Cardiac fibroblast (primary cell): ENCODE measurements around the gene PRKAR2A.

ENCODE experiments used
- DNase-seq, 2 donors: peaks; one replicate each; pipeline versions ENCODE4 v3.0.0 to v3.0.0-alpha.2; 2010; ENCODE audit warnings: low read depth in 2 of 2
- H3K4me3 ChIP-seq, 2 donors: replicated peaks in 1 of 2; 1 replicate in 1 of 2; 2 replicates in 1 of 2; pipeline ENCODE4 v1.5.1; 2011; ENCODE audit warnings: low read depth in 2 of 2, low read length in 2 of 2, mild to moderate bottlenecking in 2 of 2, moderate library complexity in 1 of 2
- CTCF ChIP-seq: IDR thresholded peaks from one replicate; pipeline ENCODE4 v1.5.1; 2011; ENCODE audit warnings: low read depth, mild to moderate bottlenecking, low read length, inconsistent platforms

The PRKAR2A gene

GRCh38 chr3:48881006-48881405 is 33.3 kb upstream of the PRKAR2A start:
- H3K4me3 ChIP-seq = no peak overlapping the region
- DNase-seq = no peak
- TF ChIP-seq CTCF = no peak

DNA sequence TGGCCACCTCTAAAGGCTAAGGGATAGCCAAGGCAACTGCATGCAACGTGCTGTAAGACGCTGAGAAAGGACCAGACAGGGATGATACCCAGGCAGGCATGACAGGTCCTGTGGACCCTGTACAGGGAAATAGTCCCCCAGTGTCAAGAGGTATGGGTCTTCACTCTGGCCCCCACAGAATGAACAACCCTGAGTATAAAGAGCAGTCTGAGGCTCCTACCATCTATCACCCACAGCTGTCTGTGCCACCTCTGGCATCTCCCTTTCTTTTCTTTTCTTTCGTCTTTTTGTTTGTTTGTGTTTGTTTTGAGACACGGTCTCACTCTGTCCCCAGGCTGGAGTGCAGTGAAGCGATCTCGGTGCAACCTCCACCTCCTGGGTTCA is 32.3 kb upstream of the PRKAR2A start:
- H3K4me3 ChIP-seq = no peak overlapping the region
- no peak for DNase-seq
- no peak for TF ChIP-seq CTCF

DNA sequence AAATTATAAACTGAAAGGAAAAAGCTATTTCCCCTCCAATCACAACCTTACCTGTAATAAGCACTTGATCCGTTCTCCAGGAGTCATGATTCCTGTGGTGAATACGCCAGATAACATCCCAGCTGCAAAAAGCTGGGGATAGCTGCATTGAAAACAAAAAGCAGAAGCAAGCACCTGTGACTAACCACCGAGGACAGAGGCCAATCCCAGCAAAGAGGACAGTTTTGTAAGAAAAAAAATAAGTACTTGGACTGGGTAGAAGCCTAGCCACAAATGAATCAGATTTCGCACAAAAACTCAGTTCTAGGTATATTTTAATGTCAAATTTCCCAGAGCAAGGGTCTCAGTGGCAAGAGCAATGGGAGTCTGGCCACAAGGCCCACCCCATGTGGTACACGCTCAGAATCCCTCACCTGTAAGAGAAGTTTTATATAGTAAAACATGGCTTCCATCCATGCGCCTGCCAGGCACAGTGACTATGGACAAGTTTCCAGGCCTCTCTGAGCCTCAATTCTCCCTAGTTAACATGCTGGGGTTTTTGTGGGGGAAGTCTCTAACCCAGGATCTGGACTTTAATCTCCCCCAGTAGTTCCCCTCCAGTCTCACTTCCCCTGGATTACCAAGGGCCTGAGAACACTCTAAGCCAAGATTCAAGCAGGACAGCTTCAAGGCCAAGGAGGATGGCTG is 31.8 kb upstream of the PRKAR2A start:
- no peak overlapping the region for H3K4me3 ChIP-seq
- no peak for TF ChIP-seq CTCF
- DNase-seq = no peak

- TF ChIP-seq CTCF = no peak
- no peak overlapping the region for H3K4me3 ChIP-seq
- peak in 1 of 2 donors; percentile 34 for DNase-seq
Measured at GRCh38 chr3:48877671-48878070, 30.0 kb upstream of the PRKAR2A start.

- peak in 1 of 2 donors; percentile 21 for DNase-seq
- H3K4me3 ChIP-seq = no peak overlapping the region
- TF ChIP-seq CTCF = no peak
Measured at GRCh38 chr3:48863122-48863521, 15.4 kb upstream of the PRKAR2A start.

GRCh38 chr3:48859206-48859605 is 11.5 kb upstream of the PRKAR2A start:
- H3K4me3 ChIP-seq = no peak overlapping the region
- DNase-seq = no peak
- TF ChIP-seq CTCF = no peak

DNA sequence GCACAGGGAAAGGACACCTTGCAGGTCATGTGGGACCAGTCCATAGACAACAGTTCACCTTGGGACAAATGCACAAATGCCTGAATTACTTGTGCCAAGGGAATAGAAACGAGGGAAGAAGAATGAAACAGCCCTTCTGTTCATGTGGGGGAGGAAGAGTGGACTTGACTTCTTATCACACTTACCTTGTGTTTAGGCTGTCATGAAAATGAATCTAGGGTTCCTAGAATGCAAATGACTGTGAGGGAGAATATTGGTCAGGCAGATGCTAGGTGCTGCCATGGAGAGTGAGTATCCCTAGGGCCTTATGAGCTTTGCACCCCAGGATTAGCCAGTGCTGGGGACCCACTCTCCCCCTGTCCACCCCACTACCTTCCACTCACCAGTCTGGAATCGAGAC is 11.0 kb upstream of the PRKAR2A start:
- DNase-seq = no peak
- TF ChIP-seq CTCF = no peak
- no peak overlapping the region for H3K4me3 ChIP-seq
